GM21360 (cell line): ENCODE results near the gene BMS1.
"Not testable (repeated sequence)": the region's sequence is repeated elsewhere in the genome, so short reads cannot be mapped to it uniquely, and the experiment has no call there.

Experiments
- ATAC-seq: cut with Tn5 transposase; IDR thresholded peaks from one replicate; pipeline ENCODE4 v1.9.1; 2021; ENCODE audit warnings: mild to moderate bottlenecking, moderate library complexity; ENCODE audit not compliant: unreplicated experiment

The BMS1 gene

DNA sequence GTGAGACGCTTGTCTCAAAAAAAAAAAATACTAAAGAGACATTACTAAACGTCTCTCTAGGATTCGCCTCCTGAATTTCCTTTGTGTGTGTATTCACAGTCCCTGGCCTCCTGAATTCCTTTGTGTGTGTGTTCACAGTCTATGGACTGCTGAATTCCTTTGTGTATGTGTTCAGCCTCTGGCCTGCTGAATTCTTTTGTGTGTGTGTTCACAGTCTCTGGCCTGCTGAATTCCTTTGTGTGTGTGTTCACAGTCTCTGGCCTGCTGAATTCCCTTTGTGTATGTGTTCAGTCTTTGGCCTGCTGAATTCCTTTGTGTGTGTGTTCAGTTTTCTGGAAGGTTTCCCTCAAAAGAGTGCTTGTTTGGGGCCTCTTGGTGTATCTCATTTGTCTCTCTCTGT, 8.2 kb downstream of the BMS1 start:
- ATAC-seq, result no peak

DNA sequence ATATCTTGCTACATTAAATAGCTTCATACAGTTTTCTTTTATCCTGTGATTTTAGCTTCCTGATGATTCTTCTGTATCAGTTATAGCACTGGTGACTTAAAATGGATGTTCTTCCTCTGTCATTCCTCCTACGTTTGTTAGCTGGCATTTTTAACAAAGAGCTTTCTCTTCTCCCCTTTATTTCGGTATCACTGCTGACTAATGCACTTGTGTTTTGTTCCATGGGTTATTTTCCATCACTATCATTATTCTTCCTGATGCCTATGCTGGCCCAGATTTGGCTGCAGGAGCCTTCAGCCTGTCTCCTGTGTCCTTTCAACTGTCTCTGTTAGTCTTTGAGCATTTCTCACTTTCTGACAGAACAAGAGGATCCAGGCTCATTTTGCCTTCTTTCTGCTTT, 13.1 kb downstream of the BMS1 start:
- ATAC-seq, result no peak

DNA sequence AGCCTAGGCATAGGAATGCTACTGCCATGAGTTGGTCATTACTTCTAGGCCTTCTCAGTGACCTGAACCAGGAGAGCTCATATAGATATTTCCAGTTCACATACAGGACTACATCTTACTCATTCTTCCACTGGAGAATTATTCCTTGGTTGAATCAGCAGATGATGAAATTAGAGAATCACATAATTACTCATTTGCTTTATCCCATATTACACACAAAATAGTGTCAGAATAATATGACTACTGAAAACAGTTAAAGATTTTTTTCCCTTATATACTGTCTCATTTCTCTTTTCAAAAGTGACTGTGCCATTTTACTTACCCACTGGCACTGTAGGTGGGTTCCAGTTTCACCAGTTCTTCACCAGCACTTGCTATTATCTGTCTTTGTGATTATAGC, 18.5 kb downstream of the BMS1 start:
- no peak for ATAC-seq

DNA sequence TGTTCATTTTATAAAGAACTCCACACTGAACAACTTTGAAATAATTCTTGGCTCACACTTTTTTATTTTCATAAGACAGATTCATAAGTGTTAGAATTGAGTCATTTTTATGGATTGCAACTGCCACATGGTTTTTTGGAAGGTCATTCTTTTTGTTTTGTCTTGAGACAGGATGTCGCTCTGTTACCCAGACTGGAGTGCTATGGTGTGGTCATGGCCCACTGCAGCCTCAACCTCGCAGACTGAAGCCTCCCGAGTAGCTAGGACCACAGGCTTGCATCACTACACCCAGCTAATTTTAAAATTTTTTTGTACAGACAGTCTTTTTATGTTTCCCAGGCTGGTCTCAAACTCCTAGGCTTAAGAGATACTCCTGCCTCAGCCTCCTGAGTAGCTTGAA, 20.3 kb downstream of the BMS1 start:
- no peak for ATAC-seq

DNA sequence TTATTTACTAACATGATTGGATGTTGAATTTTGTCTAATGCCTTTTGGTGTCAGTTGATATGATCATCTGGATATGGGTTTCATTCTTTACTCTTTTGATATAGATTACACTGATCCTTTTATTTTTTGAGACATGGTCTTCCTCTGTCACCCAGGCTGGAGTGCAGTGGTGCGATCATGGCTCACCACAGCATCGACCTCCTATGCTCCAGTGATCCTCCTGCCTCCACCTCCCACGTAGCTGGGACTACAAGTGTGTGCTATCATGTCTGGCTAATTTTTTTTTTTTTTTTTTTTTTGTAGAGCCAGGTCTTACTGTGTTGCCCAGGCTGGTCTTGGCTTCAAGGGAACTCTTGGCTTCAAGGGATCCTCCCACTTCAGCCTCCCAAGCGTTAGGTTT, 27.1 kb downstream of the BMS1 start:
- peak; percentile 85 for ATAC-seq

DNA sequence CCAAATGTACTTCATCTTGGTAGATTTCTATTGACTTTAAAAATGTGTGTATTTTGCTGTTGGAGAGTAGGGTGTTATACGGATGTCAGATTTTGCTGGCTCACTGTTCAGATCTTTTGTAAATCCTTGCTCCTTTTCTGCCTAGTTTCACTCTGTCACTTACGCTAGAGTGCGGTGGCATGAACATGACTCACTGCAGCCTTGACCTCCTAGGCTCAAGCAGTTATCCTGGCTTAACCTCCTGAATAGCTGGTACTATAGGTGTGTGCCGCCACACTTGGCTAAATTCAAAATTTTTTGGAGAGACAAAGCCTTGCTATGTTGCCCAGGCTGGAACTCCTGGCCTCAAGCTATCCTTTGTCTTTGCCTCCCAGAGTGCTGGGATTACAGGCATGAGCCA, 29.4 kb downstream of the BMS1 start:
- ATAC-seq, result no peak

DNA sequence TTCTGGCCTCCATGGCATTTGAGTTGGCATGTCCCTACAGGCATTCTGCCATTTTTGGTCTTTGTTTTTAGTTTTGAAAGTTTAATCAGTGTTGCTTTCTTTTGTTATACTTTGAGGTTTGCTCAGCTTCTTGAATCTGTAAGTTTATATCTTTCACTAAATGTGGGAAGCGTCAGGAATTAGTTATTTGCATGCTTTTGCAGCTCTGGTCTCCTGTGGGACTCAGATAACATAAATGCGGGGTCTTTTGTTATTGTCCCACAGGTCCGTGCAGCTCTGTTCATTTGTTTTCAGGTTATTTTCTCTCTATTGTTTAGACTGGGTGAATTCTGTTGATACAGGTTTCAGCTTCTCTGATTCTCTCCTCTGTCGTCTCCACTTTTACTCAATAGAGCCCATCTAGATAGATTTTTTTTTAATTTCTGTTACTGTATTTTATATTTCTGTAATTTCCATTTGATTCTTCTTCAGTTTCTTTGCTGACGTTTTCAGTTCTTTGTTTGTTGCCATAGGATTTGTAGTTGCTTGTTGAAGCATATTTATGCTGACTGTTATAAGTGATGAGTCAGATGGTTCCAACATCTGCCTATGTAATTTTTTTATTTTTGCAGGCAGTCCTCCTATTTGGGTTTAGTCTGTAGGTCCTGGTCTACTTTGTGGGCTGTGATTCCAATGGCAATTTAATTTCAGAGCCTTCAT, 31.5 kb downstream of the BMS1 start:
- not testable (repeated sequence) for ATAC-seq

DNA sequence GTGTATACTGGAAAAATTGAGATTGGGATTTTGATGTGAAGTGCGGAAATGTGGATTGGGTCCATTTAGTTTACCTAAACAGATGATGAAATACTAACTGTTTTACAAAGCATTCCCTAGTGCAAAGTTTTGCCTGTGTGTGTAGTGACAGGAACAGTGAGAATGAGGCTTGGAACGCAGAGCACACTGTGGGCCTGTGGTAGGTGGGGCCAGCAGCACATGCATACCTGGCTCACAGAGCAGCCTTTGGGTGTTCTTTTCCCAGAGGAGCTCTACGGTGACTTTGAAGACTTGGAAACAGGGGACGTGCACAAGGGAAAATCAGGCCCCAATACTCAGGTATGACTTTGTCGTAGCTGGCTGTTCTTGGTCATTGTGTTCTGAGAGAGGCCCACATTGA, 33.7 kb downstream of the BMS1 start:
- ATAC-seq, result not testable (repeated sequence)

DNA sequence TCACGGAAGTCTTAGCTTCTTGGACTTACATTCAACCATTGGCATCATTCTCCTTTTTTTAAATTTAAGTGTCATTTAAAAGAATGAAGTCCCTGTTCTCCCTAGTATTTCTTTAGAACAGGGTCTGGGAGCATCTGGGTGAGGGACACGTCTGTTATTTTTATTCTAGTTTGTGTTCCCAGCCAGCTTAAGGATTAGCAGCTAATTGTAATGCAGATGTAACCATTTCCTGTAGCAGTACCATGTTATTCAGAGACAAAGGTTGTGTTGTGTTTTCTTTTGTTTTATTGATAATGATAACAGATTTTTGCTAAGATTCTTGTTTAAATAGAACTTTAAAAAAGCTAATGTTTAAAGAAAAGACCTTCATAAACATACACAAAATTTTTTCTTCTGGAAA, 34.3 kb downstream of the BMS1 start:
- ATAC-seq, result no peak

DNA sequence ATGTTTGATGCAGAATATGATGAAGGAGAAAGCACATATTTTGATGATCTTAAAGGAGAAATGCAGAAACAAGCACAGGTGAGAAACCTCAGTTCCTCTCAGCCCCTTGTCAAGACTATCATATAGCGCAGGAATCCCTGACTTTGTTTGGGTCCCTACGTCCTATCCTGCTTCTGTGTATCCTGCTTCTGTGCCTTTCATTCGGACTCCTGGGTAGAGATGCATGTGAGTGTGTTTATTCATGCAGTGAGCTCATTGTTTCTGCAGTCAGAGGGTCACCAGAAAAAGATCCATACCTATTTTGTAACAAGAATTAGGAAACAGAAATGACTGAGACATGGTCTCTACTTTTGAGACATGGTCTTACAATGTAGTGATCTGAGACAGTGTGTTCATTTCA, 34.8 kb downstream of the BMS1 start:
- ATAC-seq, result not testable (repeated sequence)

DNA sequence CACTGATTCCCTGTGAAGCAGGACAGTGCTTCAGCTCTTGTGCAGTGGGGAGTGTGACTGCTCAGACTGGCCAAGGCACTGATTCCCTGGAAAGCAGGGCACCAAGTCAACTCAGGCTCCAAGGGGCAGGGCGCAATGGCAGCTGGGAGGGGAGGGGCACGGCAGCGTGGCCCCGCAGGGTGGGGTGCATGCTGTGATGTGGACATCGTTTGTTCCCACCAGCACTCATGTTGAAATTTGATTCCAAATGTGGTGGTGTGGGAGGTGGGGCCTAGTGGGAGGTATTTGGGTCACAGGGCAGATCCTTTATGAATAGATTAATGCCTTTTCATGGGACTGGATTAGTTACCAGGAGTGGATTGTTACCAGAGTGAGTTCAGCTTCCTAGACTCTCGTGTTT, 44.2 kb downstream of the BMS1 start:
- ATAC-seq, result not testable (repeated sequence)

DNA sequence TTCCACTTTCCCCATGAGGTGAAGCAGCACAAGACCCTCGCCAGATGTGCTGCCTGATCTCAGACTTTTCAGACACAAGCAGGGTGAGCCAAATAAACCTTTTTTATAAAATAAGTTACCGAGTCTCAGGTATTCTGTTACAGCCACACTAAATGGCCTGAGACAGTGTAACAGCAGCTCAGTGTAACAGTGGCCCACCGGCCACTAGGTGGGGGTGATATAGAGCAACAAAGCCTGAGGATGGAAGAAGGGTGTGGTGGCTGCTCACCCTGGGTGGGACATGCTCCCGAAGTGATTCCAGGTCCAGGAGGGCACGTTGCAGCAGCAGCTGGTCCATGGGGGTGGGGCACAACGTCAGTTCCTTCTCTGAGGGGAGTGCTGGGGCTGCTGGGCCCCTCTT, 44.6 kb downstream of the BMS1 start:
- ATAC-seq, result no peak

DNA sequence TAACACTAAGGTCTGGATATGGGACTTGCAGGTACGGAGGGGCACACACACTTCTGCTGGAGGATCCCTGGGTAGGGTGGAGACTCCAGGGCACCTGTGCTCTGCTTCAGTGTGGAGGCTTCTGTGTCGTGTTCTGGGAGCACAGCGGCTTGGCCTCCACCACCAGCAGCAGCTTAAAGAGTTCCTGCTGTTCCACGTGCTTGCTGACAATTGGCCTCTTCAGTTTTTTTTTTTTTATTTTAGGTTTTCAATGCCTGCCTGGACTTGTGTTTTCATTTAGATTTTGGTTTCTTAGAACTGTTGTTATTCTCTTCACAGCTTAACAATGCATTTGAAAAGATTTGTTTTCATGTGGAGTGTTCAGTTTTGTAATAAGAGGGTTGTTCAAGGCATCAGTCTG, 45.8 kb downstream of the BMS1 start:
- not testable (repeated sequence) for ATAC-seq

DNA sequence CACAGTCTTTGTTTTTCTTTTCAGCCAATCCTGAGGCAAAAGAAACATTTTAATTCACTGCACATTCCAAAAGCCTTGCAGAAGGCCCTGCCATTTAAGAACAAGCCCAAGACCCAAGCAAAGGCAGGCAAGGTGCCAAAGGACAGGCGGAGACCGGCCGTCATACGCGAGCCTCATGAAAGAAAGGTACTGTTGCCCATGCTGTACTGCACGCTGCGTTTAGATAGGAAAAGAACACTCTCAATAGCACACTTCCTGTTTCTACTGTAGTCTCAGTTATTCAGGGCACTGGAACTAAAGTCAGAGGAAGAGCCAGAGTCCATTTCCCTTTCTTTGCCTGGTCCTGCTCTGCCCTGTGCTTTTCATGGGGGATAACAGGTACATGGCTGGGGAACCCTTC, 47.6 kb downstream of the BMS1 start:
- no peak for ATAC-seq

DNA sequence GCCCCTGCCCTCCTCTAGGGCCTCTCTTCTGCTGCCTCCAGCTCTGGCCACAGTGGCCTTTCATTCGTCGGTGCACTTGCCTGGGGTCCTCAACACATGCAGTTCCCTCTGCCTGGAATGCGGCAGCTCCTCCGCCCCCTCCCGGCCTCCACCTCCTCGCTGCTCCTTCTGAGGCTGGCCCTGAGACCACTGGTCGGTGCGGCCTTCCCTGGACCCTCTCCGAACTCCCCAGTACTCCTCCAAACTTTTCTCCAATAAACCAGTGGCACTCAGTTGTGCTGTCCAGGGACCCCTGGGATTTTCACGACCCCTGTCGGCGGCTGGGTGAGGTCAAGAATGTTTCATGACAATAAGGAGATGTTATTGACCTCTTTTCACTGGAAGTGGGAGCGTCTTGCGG, 53.5 kb downstream of the BMS1 start:
- no peak for ATAC-seq

DNA sequence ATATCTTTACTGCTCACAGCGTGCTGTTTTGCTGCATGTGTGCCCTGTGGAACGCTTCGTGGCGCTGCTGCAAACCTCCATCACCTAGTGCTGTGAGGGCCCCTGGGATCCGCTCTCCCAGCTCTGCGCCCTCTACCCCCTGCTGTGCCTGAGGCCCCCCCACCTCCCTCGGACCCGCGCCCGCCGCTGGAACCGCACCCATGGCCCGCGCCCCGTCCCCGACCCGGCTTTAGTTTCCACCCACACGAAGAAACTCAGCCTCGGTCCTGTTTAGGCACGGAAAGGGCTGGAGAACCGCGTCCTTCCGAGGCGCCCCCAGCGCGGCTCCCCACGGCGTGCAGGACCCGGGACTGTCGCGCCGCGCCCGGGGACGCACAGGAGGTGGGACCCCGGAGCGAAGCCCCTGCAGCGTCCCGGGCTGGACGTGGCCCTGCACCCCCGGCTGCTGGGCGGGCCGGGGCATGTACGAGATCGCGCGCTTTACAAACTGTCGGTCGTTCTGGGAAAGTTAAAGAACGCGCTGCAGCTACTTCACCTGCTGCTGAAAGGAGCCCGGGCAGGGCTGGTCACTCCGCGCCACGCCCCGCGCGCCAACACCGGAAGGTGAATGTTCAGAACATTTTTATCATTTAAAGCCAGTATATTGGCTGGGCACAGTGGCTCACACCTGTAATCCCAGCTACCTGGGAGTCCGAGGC, 54.3 kb downstream of the BMS1 start:
- no peak for ATAC-seq

DNA sequence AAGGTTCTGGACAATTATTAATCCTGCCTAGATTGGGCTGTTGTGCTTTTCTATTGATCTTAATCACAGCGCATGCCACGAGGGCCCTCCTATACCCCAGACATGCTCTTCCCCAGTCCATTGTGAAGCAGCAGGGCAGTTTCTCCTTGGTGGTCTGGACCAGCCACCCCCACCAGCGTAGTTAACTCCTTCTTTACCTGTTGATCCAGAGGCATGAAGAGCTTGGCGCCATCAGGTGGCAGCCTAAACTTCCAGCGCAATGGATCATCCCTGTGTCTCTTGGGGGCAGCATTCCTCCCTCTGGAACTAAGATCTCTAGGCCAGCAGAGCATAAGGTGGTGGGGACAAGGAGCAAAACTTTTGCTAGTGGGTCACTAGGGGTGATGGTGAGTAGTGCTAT, 62.2 kb downstream of the BMS1 start:
- not testable (repeated sequence) for ATAC-seq

DNA sequence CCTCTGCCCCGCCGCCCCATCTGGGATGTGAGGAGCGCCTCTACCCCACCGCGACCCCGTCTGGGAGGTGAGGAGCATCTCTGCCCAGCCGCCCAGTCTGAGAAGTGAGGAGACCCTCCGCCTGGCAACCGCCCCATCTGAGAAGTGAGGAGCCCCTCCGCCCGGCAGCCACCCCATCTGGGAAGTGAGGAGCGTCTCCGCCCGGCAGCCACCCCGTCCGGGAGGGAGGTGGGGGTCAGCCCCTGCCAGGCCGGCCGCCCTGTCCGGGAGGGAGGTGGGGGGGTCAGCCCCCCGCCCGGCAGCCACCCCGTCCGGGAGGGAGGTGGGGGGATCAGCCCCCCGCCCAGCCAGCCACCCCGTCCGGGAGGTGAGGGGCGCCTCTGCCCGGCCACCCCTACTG, 64.7 kb downstream of the BMS1 start:
- not testable (repeated sequence) for ATAC-seq

DNA sequence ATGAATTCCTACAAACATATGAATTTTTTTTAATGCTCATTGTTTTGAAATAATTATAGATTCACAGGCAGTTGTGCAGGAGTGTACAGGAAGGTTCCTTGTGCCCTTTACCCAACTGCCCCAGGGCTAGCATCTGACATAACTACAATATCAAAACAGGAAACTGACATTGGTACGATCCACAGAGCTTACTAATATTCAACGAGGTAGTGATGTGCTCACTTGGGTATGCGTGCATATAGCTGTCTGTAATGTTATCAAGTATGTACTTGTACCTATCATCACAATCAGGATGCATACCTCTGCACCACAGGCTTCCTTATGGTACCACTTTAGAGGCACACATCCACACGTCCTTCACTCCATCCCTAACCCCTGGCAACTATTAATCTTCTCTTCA, 68.3 kb downstream of the BMS1 start:
- ATAC-seq, result no peak

DNA sequence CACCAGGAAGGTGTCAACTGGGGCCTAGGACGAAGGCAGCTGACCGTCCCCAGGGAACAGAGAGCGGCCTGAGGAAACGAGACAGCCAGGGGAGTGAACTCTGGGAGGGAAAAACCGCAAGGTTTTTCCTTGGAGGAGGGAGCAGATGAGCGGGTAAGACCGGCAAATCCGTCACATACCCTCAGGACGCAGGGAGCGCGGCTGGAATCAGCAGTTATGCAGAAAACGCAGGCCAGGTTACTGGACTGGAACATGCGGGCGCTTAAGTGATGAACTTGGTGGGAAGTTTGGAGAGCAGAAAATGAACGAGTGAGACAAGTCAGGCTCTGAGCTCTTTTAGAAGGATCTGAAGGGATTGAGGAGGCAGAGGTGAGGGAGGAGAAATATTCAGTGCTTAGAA, 76.7 kb downstream of the BMS1 start:
- no peak for ATAC-seq

DNA sequence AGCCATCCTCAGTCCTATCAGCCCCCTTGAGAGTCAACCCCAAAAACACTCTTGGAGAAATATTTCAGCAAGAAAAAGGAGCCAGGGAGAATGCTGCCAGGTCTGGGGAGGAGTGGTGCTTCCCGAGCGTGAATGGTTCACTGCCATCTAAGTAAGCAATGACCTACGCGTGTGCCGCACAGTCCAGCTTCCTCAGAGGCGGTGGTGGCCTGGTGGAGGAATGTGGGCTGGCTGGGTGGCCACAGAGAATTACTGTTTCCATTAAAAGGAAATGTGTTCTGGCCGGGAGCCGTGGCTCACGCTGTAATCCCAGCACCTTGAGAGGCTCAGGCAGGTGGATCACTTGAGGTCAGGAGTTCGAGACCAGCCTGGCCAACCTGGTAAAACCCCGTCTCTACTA, 77.4 kb downstream of the BMS1 start:
- not testable (repeated sequence) for ATAC-seq

DNA sequence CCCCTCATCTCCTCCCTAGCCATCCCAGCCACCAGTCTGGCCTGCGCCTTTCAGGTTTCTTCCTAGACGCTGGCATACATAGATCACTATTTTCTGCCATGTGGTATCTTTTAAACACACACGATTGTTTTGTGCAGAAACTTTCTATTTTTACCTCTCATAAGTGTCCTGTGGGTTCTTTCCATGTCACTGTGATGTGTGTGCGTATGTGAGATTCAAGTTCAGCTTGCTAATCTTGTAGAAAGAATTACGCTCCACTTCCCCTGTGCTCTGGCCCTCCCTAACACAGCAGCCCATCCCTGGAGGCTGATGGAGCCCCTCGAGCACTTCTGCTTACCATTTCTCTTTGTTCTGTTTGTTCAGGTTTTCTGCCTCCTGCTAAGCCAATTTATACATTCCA, 80.2 kb downstream of the BMS1 start:
- not testable (repeated sequence) for ATAC-seq

DNA sequence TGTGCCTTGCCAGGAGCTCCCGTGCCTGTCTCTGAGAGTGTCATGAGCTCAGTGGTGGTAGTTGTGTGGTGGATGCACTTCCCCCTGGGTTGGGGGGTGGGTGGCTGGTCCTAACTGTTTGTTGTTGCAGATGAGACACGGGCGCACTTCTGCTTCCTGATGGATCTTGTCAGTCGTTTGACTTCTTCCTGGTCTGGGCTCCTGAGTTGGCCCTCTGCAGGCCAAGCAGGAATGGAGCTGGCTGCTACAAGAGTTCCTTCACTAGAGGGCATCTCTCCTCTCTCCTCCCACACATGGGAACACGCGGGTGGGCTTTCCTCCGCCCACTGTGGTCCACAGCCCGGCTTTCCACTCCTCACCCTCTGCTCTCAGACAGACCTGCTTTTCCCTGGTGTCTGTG, 82.0 kb downstream of the BMS1 start:
- no peak for ATAC-seq
